Measurements from ENCODE around the gene HOXA4. TPM values are rescaled to one million over a fixed set of nuclear protein-coding genes. Genes with fewer than 3 reads are reported as not detected.

HOXA4 gene
- total RNA-seq, 2 experiments from 2014 or later: not detected

DNA sequence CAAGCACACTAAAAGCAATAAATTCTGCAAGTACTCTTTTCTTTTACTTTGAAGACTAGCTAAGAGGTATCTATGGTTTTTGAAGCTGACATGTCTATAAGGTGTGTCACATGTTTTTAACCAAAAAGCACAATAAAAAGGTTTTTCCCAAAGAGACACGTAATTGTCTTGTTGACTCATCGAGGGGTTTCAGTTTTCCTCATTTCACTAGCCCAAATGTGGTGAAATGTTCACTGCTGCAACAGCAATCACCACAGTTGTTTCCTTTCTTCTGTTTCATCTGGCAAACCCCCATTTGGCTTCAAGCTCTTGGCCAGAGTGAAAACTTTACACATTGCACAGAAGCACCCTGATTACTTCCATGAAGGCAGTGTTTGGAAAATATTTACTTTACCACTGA is 3.8 kb upstream of the HOXA4 start:
- peaks cover 0 to 8% of the 10 kb centered on the region in 2 experiments for H3K9me3 ChIP-seq (ENCODE audit: control insufficient read depth in 1 of 2, insufficient read depth in 1 of 2, low read length in 2 of 2)
- CTCF ChIA-PET: no interaction called here
- Mint-ChIP-seq H3K9me3 (no peaks in the 10 kb centered on the region), H3K4me1 (ENCODE audit: low read depth) (no peaks in the 10 kb centered on the region), H3K27ac (no peak overlapping the region), H3K27me3 (peaks cover 74% of the 10 kb centered on the region), H3K4me3 (no peak overlapping the region), H3K36me3 (ENCODE audit: low read depth) (no peaks in the 10 kb centered on the region)
- POLR2A ChIA-PET: no interaction called here
- H3K36me3 ChIP-seq (ENCODE audit: insufficient read depth, low read length): no peaks in the 10 kb centered on the region
- peaks cover 25 to 56% of the 10 kb centered on the region in 2 experiments for H3K27me3 ChIP-seq (ENCODE audit: control insufficient read depth in 1 of 2, insufficient read depth in 2 of 2, low read length in 2 of 2)
- no peak overlapping the region for H3K4me3 ChIP-seq (ENCODE audit: low read length)
- H3K27ac ChIP-seq (ENCODE audit: low read depth in 1 of 2, low read length in 2 of 2): no peak overlapping the region
- ATAC-seq (ENCODE audit: poor library complexity) (no peak), DNase-seq (peak in 1 of 14 experiments; percentile 51)
- H3K4me1 ChIP-seq (ENCODE audit: insufficient read depth, low read length): peaks cover 10% of the 10 kb centered on the region
- TF ChIP-seq, protein P1, sequence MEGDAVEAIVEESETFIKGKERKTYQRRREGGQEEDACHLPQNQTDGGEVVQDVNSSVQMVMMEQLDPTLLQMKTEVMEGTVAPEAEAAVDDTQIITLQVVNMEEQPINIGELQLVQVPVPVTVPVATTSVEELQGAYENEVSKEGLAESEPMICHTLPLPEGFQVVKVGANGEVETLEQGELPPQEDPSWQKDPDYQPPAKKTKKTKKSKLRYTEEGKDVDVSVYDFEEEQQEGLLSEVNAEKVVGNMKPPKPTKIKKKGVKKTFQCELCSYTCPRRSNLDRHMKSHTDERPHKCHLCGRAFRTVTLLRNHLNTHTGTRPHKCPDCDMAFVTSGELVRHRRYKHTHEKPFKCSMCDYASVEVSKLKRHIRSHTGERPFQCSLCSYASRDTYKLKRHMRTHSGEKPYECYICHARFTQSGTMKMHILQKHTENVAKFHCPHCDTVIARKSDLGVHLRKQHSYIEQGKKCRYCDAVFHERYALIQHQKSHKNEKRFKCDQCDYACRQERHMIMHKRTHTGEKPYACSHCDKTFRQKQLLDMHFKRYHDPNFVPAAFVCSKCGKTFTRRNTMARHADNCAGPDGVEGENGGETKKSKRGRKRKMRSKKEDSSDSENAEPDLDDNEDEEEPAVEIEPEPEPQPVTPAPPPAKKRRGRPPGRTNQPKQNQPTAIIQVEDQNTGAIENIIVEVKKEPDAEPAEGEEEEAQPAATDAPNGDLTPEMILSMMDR (IDR thresholded peaks at IDR 0.05): no peak
- intact Hi-C loops (cut with DNase I, micrococcal nuclease): no loop called here

DNA sequence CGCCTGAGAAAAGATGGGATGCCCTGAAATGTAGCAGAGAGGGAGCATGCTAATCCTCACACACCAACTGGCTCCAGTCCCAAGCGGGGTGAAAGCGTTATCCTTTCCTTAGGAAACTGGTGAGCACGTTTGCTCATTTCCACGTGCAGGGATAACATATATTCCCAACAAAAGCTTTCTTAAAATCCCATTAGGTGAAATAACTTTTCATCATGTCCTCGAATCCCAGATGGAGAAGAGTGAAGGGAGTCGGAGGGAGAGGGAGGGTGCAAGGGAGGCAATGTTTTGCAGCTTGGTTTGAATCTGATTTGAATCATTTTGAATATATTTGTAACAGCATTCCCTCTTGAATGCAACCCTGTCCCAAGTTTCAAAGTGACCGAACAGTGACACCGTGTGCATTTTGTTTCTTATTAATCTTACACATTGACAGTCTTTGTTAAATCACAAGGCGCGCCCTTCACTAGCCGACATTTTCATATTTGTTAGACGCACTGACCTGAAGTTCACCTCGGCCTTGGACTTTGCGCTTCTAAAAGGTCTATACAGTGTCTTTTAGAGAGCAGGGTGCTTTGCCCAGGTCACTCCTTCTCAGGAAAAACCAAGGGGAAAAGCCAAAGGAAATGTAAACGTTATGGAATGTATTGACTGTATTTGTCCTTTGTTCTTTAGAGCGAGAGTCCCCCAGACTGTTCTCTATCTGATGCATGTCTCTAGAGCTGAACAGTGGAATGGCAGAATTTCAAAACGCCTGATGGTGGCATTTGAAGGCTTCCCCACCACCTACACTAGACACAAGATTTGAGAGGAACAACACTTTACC is 3.1 kb upstream of the HOXA4 start:
- H3K9me3 Mint-ChIP-seq: no peaks in the 10 kb centered on the region
- Histone ChIP-seq H3K36me3 (ENCODE audit: insufficient read depth, low read length) (no peaks in the 10 kb centered on the region), H3K4me1 (ENCODE audit: insufficient read depth, low read length) (peaks cover 10% of the 10 kb centered on the region), H3K4me3 (ENCODE audit: low read length) (no peak overlapping the region), H3K27ac (ENCODE audit: low read depth in 1 of 2, low read length in 2 of 2) (no peak overlapping the region), H3K27me3 (ENCODE audit: control insufficient read depth in 1 of 2, insufficient read depth in 2 of 2, low read length in 2 of 2) (peaks cover 28 to 53% of the 10 kb centered on the region in 2 experiments), H3K9me3 (ENCODE audit: control insufficient read depth in 1 of 2, insufficient read depth in 1 of 2, low read length in 2 of 2) (peaks cover 0 to 8% of the 10 kb centered on the region in 2 experiments)
- intact Hi-C loops (cut with DNase I, micrococcal nuclease): no loop called here
- no peak overlapping the region for H3K27ac Mint-ChIP-seq
- no peak for ATAC-seq (ENCODE audit: poor library complexity)
- H3K27me3 Mint-ChIP-seq: peaks cover 79% of the 10 kb centered on the region
- ChIA-PET CTCF (no interaction called here), POLR2A (no interaction called here)
- TF ChIP-seq, protein P1 (IDR thresholded peaks at IDR 0.05): no peak
- DNase-seq: no peak
- H3K4me1 Mint-ChIP-seq (ENCODE audit: low read depth): no peaks in the 10 kb centered on the region
- no peak overlapping the region for H3K4me3 Mint-ChIP-seq
- no peaks in the 10 kb centered on the region for H3K36me3 Mint-ChIP-seq (ENCODE audit: low read depth)

DNA sequence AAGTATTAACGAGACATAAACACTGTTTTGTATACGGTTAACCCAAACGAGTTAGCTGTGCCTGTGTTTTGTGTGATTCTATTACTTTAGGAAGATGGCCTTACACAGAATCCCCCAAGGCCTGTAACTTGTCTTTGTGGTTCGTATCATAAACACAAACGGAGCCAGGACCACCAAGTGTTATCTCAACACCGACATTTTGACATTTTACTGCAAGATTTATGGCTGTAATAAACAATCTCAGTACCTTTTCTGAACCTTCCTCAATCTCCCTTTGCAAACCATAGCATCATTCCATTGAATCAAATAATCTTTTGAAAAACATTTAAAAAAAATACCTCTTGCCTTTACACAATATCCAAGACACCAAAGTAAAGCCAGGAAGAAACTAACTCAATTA is 2.4 kb upstream of the HOXA4 start:
- POLR2A ChIA-PET: no interaction called here
- intact Hi-C loops (cut with DNase I, micrococcal nuclease): no loop called here
- H3K4me3 Mint-ChIP-seq: no peak overlapping the region

More for the DNA sequence above, 2.4 kb upstream of the HOXA4 start:
- no peak for DNase-seq
- CTCF ChIA-PET: no interaction called here
- H3K4me1 Mint-ChIP-seq (ENCODE audit: low read depth): no peaks in the 10 kb centered on the region
- no peak overlapping the region for H3K4me3 ChIP-seq (ENCODE audit: low read length)
- peaks cover 0 to 8% of the 10 kb centered on the region in 2 experiments for H3K9me3 ChIP-seq (ENCODE audit: control insufficient read depth in 1 of 2, insufficient read depth in 1 of 2, low read length in 2 of 2)
- H3K36me3 Mint-ChIP-seq (ENCODE audit: low read depth): no peaks in the 10 kb centered on the region
- H3K4me1 ChIP-seq (ENCODE audit: insufficient read depth, low read length): peaks cover 10% of the 10 kb centered on the region
- no peaks in the 10 kb centered on the region for H3K9me3 Mint-ChIP-seq
- peaks cover 76% of the 10 kb centered on the region for H3K27me3 Mint-ChIP-seq
- peaks cover 31 to 48% of the 10 kb centered on the region in 2 experiments for H3K27me3 ChIP-seq (ENCODE audit: control insufficient read depth in 1 of 2, insufficient read depth in 2 of 2, low read length in 2 of 2)
- TF ChIP-seq, protein P1 (IDR thresholded peaks at IDR 0.05): no peak
- ATAC-seq (ENCODE audit: poor library complexity): no peak
- no peak overlapping the region for H3K27ac Mint-ChIP-seq
- no peak overlapping the region for H3K27ac ChIP-seq (ENCODE audit: low read depth in 1 of 2, low read length in 2 of 2)
- no peaks in the 10 kb centered on the region for H3K36me3 ChIP-seq (ENCODE audit: insufficient read depth, low read length)

All from CD4-positive, alpha-beta T cell (primary cell).